HepG2 (cell line): ENCODE data around the gene MREG. TPM values are rescaled to one million over a fixed set of nuclear protein-coding genes. Genes with fewer than 3 reads are reported as not detected.

Experiments used
- AGO2 ChIP-seq: fragments of 200-400 bp; formaldehyde crosslinking; optimal IDR thresholded peaks from 2 replicates; pipeline ENCODE3; 2017; ENCODE audit warnings: mild to moderate bottlenecking, low read depth, low read length, moderate library complexity
- ELF4 ChIP-seq: sonication (generic); formaldehyde crosslinking; IDR thresholded peaks from 2 replicates; pipeline ENCODE4 v1.5.0; 2020; ENCODE audit warnings: missing genetic modification reagents, mild to moderate bottlenecking, moderate library complexity, borderline replicate concordance
- GATAD2A ChIP-seq: IDR thresholded peaks from 2 replicates; pipeline ENCODE4 v1.6.1; 2016
- JUNB ChIP-seq: sonication (generic); formaldehyde crosslinking; IDR thresholded peaks from 2 replicates; pipeline ENCODE4 v1.8.0; 2022; ENCODE audit warnings: missing genetic modification reagents, mild to moderate bottlenecking, borderline replicate concordance
- LBX2 ChIP-seq: sonication (generic); formaldehyde crosslinking; IDR thresholded peaks from 2 replicates; pipeline ENCODE4 v1.5.0; 2020; ENCODE audit warnings: missing genetic modification reagents, mild to moderate bottlenecking, borderline replicate concordance
- LCORL ChIP-seq, 2 experiments: fragments of 450-650 bp in 1 of 2; sonication (generic) in 1 of 2; formaldehyde crosslinking in 1 of 2; IDR thresholded peaks; 2 replicates each; pipeline versions ENCODE4 v1.5.0 to v1.6.1; 2017 to 2020; ENCODE audit warnings: antibody characterized with exemption in 1 of 2, missing genetic modification reagents in 1 of 2
- MTA3 ChIP-seq: sonication (generic); formaldehyde crosslinking; IDR thresholded peaks from 2 replicates; pipeline ENCODE4 v1.4.0; 2020; ENCODE audit warnings: missing genetic modification reagents
- NFKBIZ ChIP-seq: IDR thresholded peaks from 2 replicates; pipeline ENCODE4 v1.6.1; 2018; ENCODE audit warnings: missing genetic modification reagents, missing compliant biosample characterization
- POLR2AphosphoS2 ChIP-seq: IDR thresholded peaks from 2 replicates; pipeline ENCODE4 v1.6.1; 2011; ENCODE audit warnings: low read depth, low read length, improper control_type of control experiment
- ZNF160 ChIP-seq: sonication (generic); formaldehyde crosslinking; IDR thresholded peaks from 2 replicates; pipeline ENCODE4 v1.8.0; 2022; ENCODE audit warnings: mild to moderate bottlenecking, inconsistent platforms, missing genetic modification reagents
- ZNF30 ChIP-seq: sonication (generic); formaldehyde crosslinking; IDR thresholded peaks from 2 replicates; pipeline ENCODE4 v1.5.0; 2020; ENCODE audit warnings: mild to moderate bottlenecking, missing genetic modification reagents
- ZNF564 ChIP-seq: sonication (generic); formaldehyde crosslinking; IDR thresholded peaks from 2 replicates; pipeline ENCODE4 v1.8.1; 2023; ENCODE audit warnings: mild to moderate bottlenecking, missing genetic modification reagents
- ZNF780A ChIP-seq: sonication (generic); formaldehyde crosslinking; IDR thresholded peaks from 2 replicates; pipeline ENCODE4 v1.8.0; 2022; ENCODE audit warnings: mild to moderate bottlenecking, missing genetic modification reagents, moderate library complexity
- polyA plus RNA-seq, 8 experiments: library from polyadenylated mRNA; depleted of rRNA in 3 of 8; stranded (reverse) in 7 of 8; unstranded in 1 of 8; fragments of >200 nt; fragmentation: Illumina TruSeq in 4 of 8; extraction: Trizol in 4 of 8; gene quantifications; 2 replicates each; pipeline versions ENCODE4 v1.2.1 to v1.2.3, GENCODE V29; 2011 to 2016; ENCODE audit warnings: low read depth in 4 of 8, missing spikeins in 1 of 8, mixed read lengths in 1 of 8; ENCODE audit not compliant: insufficient read depth in 1 of 8
- total RNA-seq, 5 experiments: library from RNA; depleted of rRNA; stranded (reverse); fragments of >200 nt; fragmentation: Illumina TruSeq; extraction: Trizol; gene quantifications; 2 replicates each; pipeline ENCODE4 v1.2.3, GENCODE V29; 2016; ENCODE audit warnings: low read depth in 1 of 5
- TF ChIP-seq, protein P1 (sequence below): sonication (generic); formaldehyde crosslinking; conservative IDR thresholded peaks from 2 replicates; pipeline ENCODE4 v1.8.0; 2022; ENCODE audit warnings: missing genetic modification reagents
- TF ChIP-seq, protein P2 (sequence below), 2 experiments: IDR thresholded peaks; 2 replicates each; pipeline ENCODE4 v1.6.1; 2011 to 2012; ENCODE audit warnings: low read length in 2 of 2, borderline replicate concordance in 1 of 2, low read depth in 1 of 2, mild to moderate bottlenecking in 1 of 2, moderate library complexity in 1 of 2
- TF ChIP-seq, protein P3 (sequence below): sonication (generic); formaldehyde crosslinking; IDR thresholded peaks from 2 replicates; pipeline ENCODE4 v1.4.0; 2020; ENCODE audit warnings: missing genetic modification reagents, borderline replicate concordance
- TF ChIP-seq, protein P4 (sequence below): sonication (generic); formaldehyde crosslinking; IDR thresholded peaks from 2 replicates; pipeline ENCODE4; 2020; ENCODE audit warnings: missing genetic modification reagents, mild to moderate bottlenecking, borderline replicate concordance
- TF ChIP-seq, protein P5 (sequence below): sonication (generic); formaldehyde crosslinking; IDR thresholded peaks from 2 replicates; pipeline ENCODE4 v1.5.0; 2020; ENCODE audit warnings: mild to moderate bottlenecking, missing genetic modification reagents

Gene MREG
- total and polyA plus RNA-seq, 2 of the 13 experiments (the other 11 are each of a cell fraction or from before 2014, with no cell fraction given) = 7.5 to 23.3 TPM

GRCh38 chr2:215951558-215951957, 61.8 kb downstream of the MREG start (continued):
- TF ChIP-seq JUNB (no peak), ZNF160 (CRISPR knock-in tag) (no peak), LCORL (IDR thresholded peaks at IDR 0.05) (no peak), LCORL (CRISPR knock-in tag; IDR thresholded peaks at IDR 0.05) (no peak), ZNF30 (CRISPR knock-in tag) (no peak), ZNF564 (no peak), LBX2 (no peak), POLR2AphosphoS2 (no peak), NFKBIZ (CRISPR knock-in tag) (no peak), MTA3 (CRISPR knock-in tag) (no peak), AGO2 (no peak), ZNF780A (no peak), GATAD2A (no peak), ELF4 (CRISPR knock-in tag) (no peak)
- TF ChIP-seq, protein P1, sequence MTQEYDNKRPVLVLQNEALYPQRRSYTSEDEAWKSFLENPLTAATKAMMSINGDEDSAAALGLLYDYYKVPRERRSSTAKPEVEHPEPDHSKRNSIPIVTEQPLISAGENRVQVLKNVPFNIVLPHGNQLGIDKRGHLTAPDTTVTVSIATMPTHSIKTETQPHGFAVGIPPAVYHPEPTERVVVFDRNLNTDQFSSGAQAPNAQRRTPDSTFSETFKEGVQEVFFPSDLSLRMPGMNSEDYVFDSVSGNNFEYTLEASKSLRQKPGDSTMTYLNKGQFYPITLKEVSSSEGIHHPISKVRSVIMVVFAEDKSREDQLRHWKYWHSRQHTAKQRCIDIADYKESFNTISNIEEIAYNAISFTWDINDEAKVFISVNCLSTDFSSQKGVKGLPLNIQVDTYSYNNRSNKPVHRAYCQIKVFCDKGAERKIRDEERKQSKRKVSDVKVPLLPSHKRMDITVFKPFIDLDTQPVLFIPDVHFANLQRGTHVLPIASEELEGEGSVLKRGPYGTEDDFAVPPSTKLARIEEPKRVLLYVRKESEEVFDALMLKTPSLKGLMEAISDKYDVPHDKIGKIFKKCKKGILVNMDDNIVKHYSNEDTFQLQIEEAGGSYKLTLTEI (CRISPR knock-in tag) = no peak
- TF ChIP-seq, protein P2, sequence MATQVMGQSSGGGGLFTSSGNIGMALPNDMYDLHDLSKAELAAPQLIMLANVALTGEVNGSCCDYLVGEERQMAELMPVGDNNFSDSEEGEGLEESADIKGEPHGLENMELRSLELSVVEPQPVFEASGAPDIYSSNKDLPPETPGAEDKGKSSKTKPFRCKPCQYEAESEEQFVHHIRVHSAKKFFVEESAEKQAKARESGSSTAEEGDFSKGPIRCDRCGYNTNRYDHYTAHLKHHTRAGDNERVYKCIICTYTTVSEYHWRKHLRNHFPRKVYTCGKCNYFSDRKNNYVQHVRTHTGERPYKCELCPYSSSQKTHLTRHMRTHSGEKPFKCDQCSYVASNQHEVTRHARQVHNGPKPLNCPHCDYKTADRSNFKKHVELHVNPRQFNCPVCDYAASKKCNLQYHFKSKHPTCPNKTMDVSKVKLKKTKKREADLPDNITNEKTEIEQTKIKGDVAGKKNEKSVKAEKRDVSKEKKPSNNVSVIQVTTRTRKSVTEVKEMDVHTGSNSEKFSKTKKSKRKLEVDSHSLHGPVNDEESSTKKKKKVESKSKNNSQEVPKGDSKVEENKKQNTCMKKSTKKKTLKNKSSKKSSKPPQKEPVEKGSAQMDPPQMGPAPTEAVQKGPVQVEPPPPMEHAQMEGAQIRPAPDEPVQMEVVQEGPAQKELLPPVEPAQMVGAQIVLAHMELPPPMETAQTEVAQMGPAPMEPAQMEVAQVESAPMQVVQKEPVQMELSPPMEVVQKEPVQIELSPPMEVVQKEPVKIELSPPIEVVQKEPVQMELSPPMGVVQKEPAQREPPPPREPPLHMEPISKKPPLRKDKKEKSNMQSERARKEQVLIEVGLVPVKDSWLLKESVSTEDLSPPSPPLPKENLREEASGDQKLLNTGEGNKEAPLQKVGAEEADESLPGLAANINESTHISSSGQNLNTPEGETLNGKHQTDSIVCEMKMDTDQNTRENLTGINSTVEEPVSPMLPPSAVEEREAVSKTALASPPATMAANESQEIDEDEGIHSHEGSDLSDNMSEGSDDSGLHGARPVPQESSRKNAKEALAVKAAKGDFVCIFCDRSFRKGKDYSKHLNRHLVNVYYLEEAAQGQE (IDR thresholded peaks at IDR 0.05; ENCODE audit: borderline replicate concordance in 1 of 2, low read depth in 1 of 2, low read length in 2 of 2) = no peak
- TF ChIP-seq, protein P3, sequence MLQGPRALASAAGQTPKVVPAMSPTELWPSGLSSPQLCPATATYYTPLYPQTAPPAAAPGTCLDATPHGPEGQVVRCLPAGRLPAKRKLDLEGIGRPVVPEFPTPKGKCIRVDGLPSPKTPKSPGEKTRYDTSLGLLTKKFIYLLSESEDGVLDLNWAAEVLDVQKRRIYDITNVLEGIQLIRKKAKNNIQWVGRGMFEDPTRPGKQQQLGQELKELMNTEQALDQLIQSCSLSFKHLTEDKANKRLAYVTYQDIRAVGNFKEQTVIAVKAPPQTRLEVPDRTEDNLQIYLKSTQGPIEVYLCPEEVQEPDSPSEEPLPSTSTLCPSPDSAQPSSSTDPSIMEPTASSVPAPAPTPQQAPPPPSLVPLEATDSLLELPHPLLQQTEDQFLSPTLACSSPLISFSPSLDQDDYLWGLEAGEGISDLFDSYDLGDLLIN = no peak
- TF ChIP-seq, protein P4, sequence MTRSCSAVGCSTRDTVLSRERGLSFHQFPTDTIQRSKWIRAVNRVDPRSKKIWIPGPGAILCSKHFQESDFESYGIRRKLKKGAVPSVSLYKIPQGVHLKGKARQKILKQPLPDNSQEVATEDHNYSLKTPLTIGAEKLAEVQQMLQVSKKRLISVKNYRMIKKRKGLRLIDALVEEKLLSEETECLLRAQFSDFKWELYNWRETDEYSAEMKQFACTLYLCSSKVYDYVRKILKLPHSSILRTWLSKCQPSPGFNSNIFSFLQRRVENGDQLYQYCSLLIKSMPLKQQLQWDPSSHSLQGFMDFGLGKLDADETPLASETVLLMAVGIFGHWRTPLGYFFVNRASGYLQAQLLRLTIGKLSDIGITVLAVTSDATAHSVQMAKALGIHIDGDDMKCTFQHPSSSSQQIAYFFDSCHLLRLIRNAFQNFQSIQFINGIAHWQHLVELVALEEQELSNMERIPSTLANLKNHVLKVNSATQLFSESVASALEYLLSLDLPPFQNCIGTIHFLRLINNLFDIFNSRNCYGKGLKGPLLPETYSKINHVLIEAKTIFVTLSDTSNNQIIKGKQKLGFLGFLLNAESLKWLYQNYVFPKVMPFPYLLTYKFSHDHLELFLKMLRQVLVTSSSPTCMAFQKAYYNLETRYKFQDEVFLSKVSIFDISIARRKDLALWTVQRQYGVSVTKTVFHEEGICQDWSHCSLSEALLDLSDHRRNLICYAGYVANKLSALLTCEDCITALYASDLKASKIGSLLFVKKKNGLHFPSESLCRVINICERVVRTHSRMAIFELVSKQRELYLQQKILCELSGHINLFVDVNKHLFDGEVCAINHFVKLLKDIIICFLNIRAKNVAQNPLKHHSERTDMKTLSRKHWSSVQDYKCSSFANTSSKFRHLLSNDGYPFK = no peak
- TF ChIP-seq, protein P5, sequence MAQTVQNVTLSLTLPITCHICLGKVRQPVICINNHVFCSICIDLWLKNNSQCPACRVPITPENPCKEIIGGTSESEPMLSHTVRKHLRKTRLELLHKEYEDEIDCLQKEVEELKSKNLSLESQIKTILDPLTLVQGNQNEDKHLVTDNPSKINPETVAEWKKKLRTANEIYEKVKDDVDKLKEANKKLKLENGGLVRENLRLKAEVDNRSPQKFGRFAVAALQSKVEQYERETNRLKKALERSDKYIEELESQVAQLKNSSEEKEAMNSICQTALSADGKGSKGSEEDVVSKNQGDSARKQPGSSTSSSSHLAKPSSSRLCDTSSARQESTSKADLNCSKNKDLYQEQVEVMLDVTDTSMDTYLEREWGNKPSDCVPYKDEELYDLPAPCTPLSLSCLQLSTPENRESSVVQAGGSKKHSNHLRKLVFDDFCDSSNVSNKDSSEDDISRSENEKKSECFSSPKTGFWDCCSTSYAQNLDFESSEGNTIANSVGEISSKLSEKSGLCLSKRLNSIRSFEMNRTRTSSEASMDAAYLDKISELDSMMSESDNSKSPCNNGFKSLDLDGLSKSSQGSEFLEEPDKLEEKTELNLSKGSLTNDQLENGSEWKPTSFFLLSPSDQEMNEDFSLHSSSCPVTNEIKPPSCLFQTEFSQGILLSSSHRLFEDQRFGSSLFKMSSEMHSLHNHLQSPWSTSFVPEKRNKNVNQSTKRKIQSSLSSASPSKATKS (CRISPR knock-in tag) = no peak
